GM12872 (cell line): ENCODE results near the gene PDE4D.

Experiments used
- CTCF ChIP-seq: IDR thresholded peaks from 3 replicates; pipeline ENCODE4 v1.5.1; 2011; ENCODE audit warnings: low read depth, mild to moderate bottlenecking, low read length, moderate library complexity; ENCODE audit not compliant: insufficient read depth

The PDE4D gene

GRCh38 chr5:59760785-59761348 lies 132.7 kb downstream of the PDE4D start:
- TF ChIP-seq CTCF = no peak

- TF ChIP-seq CTCF = no peak
These were observed 133.8 kb downstream of the PDE4D start for GRCh38 chr5:59759600-59760351.

- no peak for TF ChIP-seq CTCF
These were observed 135.0 kb downstream of the PDE4D start for GRCh38 chr5:59758566-59758965.

GRCh38 chr5:59757442-59757841 lies 136.1 kb downstream of the PDE4D start:
- no peak for TF ChIP-seq CTCF

- no peak for TF ChIP-seq CTCF
These were observed 137.0 kb downstream of the PDE4D start for GRCh38 chr5:59756373-59757035.

GRCh38 chr5:59755476-59755875 lies 138.1 kb downstream of the PDE4D start:
- no peak for TF ChIP-seq CTCF

GRCh38 chr5:59753599-59753998 lies 139.9 kb downstream of the PDE4D start:
- no peak for TF ChIP-seq CTCF
